ENCODE results near the gene AUTS2. TPM values are rescaled to one million over a fixed set of nuclear protein-coding genes. Genes with fewer than 3 reads are reported as not detected.

Gene AUTS2
- total and polyA plus RNA-seq, 2 of the 8 experiments (the other 6 are each of a cell fraction or from before 2014, with no cell fraction given): 25.9 to 101 TPM

GRCh38 chr7:69691734-69692133, 93.5 kb downstream of the AUTS2 start:
- FAIRE-seq (no peak), DNase-seq (ENCODE audit: low read depth in 1 of 2, low spot score in 2 of 2) (no peak)
- H2BK12ac ChIP-seq (ENCODE audit: low read depth, low read length): no peak overlapping the region
- H2BK15ac ChIP-seq (ENCODE audit: low read length): no peak overlapping the region
- POLR2A ChIA-PET (ENCODE audit: partially characterized antibody): no interaction called here
- peaks cover 0 to 2% (median 0%) of the 10 kb centered on the region in 4 experiments; a peak in 1 of 7 replicates for H3K4me1 ChIP-seq (replicated peaks in 1 of 4; ENCODE audit: control insufficient read depth in 3 of 4, insufficient read depth in 4 of 4, low read length in 3 of 4)
- H4K5ac ChIP-seq (ENCODE audit: insufficient read length, low read depth, low read length): no peak overlapping the region
- CTCF ChIA-PET (ENCODE audit: partially characterized antibody): interaction anchor here (0.7 to 1.2 kb wide), 3 partner anchors 15 to 389 kb away, joined by 3 to 5 read pairs (median 4); no protein-coding TSS in a partner anchor
- H3K23me2 ChIP-seq (ENCODE audit: low read depth, low read length): no peaks in the 10 kb centered on the region
- no peak overlapping the region for H3K4ac ChIP-seq (replicated peaks; ENCODE audit: insufficient read length, low read depth, low read length)
- H3K27ac ChIP-seq (ENCODE audit: low read depth, low read length): no peak overlapping the region
- no peak overlapping the region for H2BK5ac ChIP-seq (ENCODE audit: low read depth, low read length)
- no peak overlapping the region for H2AK5ac ChIP-seq (ENCODE audit: low read depth, low read length)
- H3K18ac ChIP-seq (ENCODE audit: extremely low read depth, low read length): no peak overlapping the region
- H4K8ac ChIP-seq (ENCODE audit: extremely low read depth, insufficient read depth, low read length): no peak overlapping the region
- H3K27me3 ChIP-seq (replicated peaks in 1 of 4; ENCODE audit: control insufficient read depth in 3 of 4, extremely low read depth in 1 of 4, insufficient read depth in 3 of 4, low read length in 3 of 4): no peaks in the 10 kb centered on the region
- no peak overlapping the region for H4K91ac ChIP-seq (replicated peaks; ENCODE audit: insufficient read length, low read length)
- 85% methylated on average over 4 of the region's 4 CpGs; no CpG with 5 or more reads in 1 of the 2 experiments for WGBS, 2 experiments (ENCODE audit: extremely low coverage in 1 of 2, insufficient coverage in 1 of 2, insufficient read length in 1 of 2, insufficient replicate concordance in 2 of 2, low coverage in 1 of 2, low lambda C conversion rate in 2 of 2, missing lambda C conversion rate in 1 of 2)
- no peaks in the 10 kb centered on the region for H3K36me3 ChIP-seq (ENCODE audit: control insufficient read depth in 2 of 4, insufficient read depth in 4 of 4, low read length in 3 of 4)
- H3K14ac ChIP-seq (ENCODE audit: insufficient read length): no peak overlapping the region
- H3K56ac ChIP-seq (replicated peaks; ENCODE audit: insufficient read length, low read depth, low read length): no peak overlapping the region
- H3K79me2 ChIP-seq (ENCODE audit: control insufficient read depth in 1 of 2, insufficient read depth in 2 of 2, low read length in 2 of 2): no peaks in the 10 kb centered on the region
- no peak overlapping the region for H3K4me2 ChIP-seq (ENCODE audit: insufficient read depth in 1 of 2, low read depth in 2 of 2, low read length in 2 of 2)
- no peaks in the 10 kb centered on the region for H3K9me3 ChIP-seq (ENCODE audit: insufficient read depth in 2 of 2, low read depth in 1 of 2, low read length in 1 of 2)
- H2BK120ac ChIP-seq (replicated peaks; ENCODE audit: low read depth, low read length): no peak overlapping the region
- H3K9ac ChIP-seq (replicated peaks in 1 of 4; ENCODE audit: extremely low read depth in 1 of 4, low read depth in 3 of 4, low read length in 3 of 4): no peak overlapping the region
- TF ChIP-seq SP4 (IDR thresholded peaks at IDR 0.05; ENCODE audit: low read length) (no peak), CTBP2 (IDR thresholded peaks at IDR 0.05; ENCODE audit: borderline replicate concordance, insufficient read depth, insufficient read length, low read length) (no peak), HDAC2 (IDR thresholded peaks at IDR 0.05; ENCODE audit: borderline replicate concordance in 1 of 2, low read depth in 2 of 2, low read length in 2 of 2) (no peak), RNF2 (IDR thresholded peaks at IDR 0.05; ENCODE audit: borderline replicate concordance, low read depth, low read length, missing control alignments, poor library complexity, severe bottlenecking) (no peak), SRF (IDR thresholded peaks at IDR 0.05; ENCODE audit: low read depth, low read length) (no peak), TEAD4 (IDR thresholded peaks at IDR 0.05; ENCODE audit: low read depth, low read length) (no peak)
- H2AFZ ChIP-seq (ENCODE audit: low read length): no peak overlapping the region
- no peak overlapping the region for H3K4me3 ChIP-seq (ENCODE audit: extremely low read depth in 1 of 4, insufficient read depth in 2 of 4, low read depth in 3 of 4, low read length in 4 of 4)
- H3K79me1 ChIP-seq (ENCODE audit: low read depth, low read length): no peaks in the 10 kb centered on the region
- H3K23ac ChIP-seq (ENCODE audit: insufficient read length): no peak overlapping the region
- H2BK20ac ChIP-seq (ENCODE audit: low read length): no peak overlapping the region
- no peaks in the 10 kb centered on the region for H4K20me1 ChIP-seq (replicated peaks in 1 of 2; ENCODE audit: control insufficient read depth in 1 of 2, insufficient read depth in 2 of 2, low read length in 2 of 2)
